NCI-H510A treated with DMSO at 0.1 percent for 48 hours (cell line): ENCODE measurements around the gene TFR2.
"Not testable (repeated sequence)": the region's sequence is repeated elsewhere in the genome, so short reads cannot be mapped to it uniquely, and the experiment has no call there.

ENCODE experiments used
- DNase-seq: peaks from one replicate; lab custom pipeline; 2025; lab: John Stamatoyannopoulos, UW

The TFR2 gene

GRCh38 chr7:100678291-100678984 lies 37.1 kb upstream of the TFR2 start:
- DNase-seq, result no peak

GRCh38 chr7:100677308-100678267 lies 36.2 kb upstream of the TFR2 start:
- no peak for DNase-seq

GRCh38 chr7:100676501-100677306 lies 35.4 kb upstream of the TFR2 start:
- DNase-seq, result no peak

GRCh38 chr7:100675581-100676350 lies 34.4 kb upstream of the TFR2 start:
- DNase-seq, result no peak

GRCh38 chr7:100675105-100675451 lies 33.7 kb upstream of the TFR2 start:
- no peak for DNase-seq

GRCh38 chr7:100674411-100675104 lies 33.2 kb upstream of the TFR2 start:
- no peak for DNase-seq

- DNase-seq, result no peak
These were observed 32.6 kb upstream of the TFR2 start for GRCh38 chr7:100673942-100674410.

- peak; percentile 78 for DNase-seq
These were observed 32.1 kb upstream of the TFR2 start, which contains the start of gene GNB2 for GRCh38 chr7:100673302-100673941. TSS of gene GNB2 (plus strand) at chr7:100673740. CDS start at chr7:100676266, 2,526 bp downstream.

GRCh38 chr7:100671353-100672327 lies 30.3 kb upstream of the TFR2 start:
- DNase-seq, result no peak

GRCh38 chr7:100670074-100670473 lies 28.7 kb upstream of the TFR2 start:
- no peak for DNase-seq

GRCh38 chr7:100669106-100669505 lies 27.8 kb upstream of the TFR2 start:
- not testable (repeated sequence) for DNase-seq

GRCh38 chr7:100668069-100668449 lies 26.7 kb upstream of the TFR2 start:
- no peak for DNase-seq

GRCh38 chr7:100667331-100668068 lies 26.1 kb upstream of the TFR2 start:
- DNase-seq, result no peak

- no peak for DNase-seq
These were observed 23.9 kb upstream of the TFR2 start for GRCh38 chr7:100665168-100665726.

- DNase-seq, result not testable (repeated sequence)
These were observed 20.9 kb upstream of the TFR2 start for GRCh38 chr7:100662194-100662776.

- DNase-seq, result peak; percentile 52
These were observed 14.7 kb upstream of the TFR2 start, which contains the start of gene ACTL6B for GRCh38 chr7:100655908-100656674. TSS of gene ACTL6B (minus strand) at chr7:100656448. CDS start at chr7:100656354, 94 bp downstream.
